MCF 10A (cell line): ENCODE measurements around the gene TMOD4. TPM values are rescaled to one million over a fixed set of nuclear protein-coding genes. Genes with fewer than 3 reads are reported as not detected.

Experiments used
- BruUV-seq: library from RNA; stranded (reverse); fragments of 400-500 nt; replicated peaks from 2 replicates; lab custom pipeline; 2021; lab: Mats Ljungman, UMichigan
- CTCF ChIA-PET: fragments of 300-600 bp; sonication (Branson Sonifier 250); formaldehyde crosslinking; extraction: SDS; loops from one replicate; lab custom pipeline; 2021; ENCODE audit warnings: antibody characterized with exemption, inconsistent platforms; lab: Yijun Ruan, JAX
- POLR2A ChIA-PET: fragments of 300-600, 350-650 bp; sonication (Branson Sonifier 250); formaldehyde crosslinking; extraction: SDS; loops from one replicate; lab custom pipeline; 2020; ENCODE audit warnings: antibody characterized with exemption, inconsistent platforms; lab: Yijun Ruan, JAX
- DNase-seq: peaks from one replicate; pipeline ENCODE4 v3.0.0-alpha.2; 2018; ENCODE audit not compliant: unreplicated experiment
- H3K27ac Mint-ChIP-seq: one replicate; pipeline ENCODE4 v1.8.0; 2022; ENCODE audit warnings: mild to moderate bottlenecking, low read depth, mixed read lengths; ENCODE audit not compliant: unreplicated experiment
- H3K27me3 Mint-ChIP-seq: one replicate; pipeline ENCODE4 v1.8.0; 2022; ENCODE audit warnings: mixed read lengths; ENCODE audit not compliant: insufficient read depth, unreplicated experiment
- H3K36me3 Mint-ChIP-seq: one replicate; pipeline ENCODE4 v1.8.0; 2022; ENCODE audit warnings: mild to moderate bottlenecking, moderate library complexity, mixed read lengths; ENCODE audit not compliant: insufficient read depth, unreplicated experiment
- H3K4me1 Mint-ChIP-seq: one replicate; pipeline ENCODE4 v1.8.0; 2022; ENCODE audit warnings: mixed read lengths; ENCODE audit not compliant: insufficient read depth, unreplicated experiment
- H3K4me3 Mint-ChIP-seq: one replicate; pipeline ENCODE4 v1.8.0; 2022; ENCODE audit warnings: mild to moderate bottlenecking, moderate library complexity, mixed read lengths; ENCODE audit not compliant: unreplicated experiment
- H3K9me3 Mint-ChIP-seq: one replicate; pipeline ENCODE4 v1.8.0; 2022; ENCODE audit warnings: mixed read lengths; ENCODE audit not compliant: unreplicated experiment
- CTCF ChIP-seq: fragments of 200-600 bp; IDR thresholded peaks from one replicate; pipeline ENCODE4 v1.8.0; 2022; ENCODE audit warnings: antibody characterized with exemption, mild to moderate bottlenecking; ENCODE audit not compliant: unreplicated experiment
- intact Hi-C: fragments of 100-400 bp; cut with micrococcal nuclease; formaldehyde crosslinking; loops from 2 replicates; pipeline ENCODE4 v1.14.1; 2022
- total RNA-seq: library from RNA; stranded (reverse); gene quantifications from 2 replicates; pipeline ENCODE4 v1.2.3, GENCODE V29; 2022

TMOD4 gene
- total RNA-seq, 1 experiment from 2014 or later, result not detected

GRCh38 chr1:151147132-151147503 is 28.7 kb downstream of the TMOD4 start:
- Mint-ChIP-seq H3K4me1 (peaks cover 10% of the 10 kb centered on the region), H3K9me3 (no peaks in the 10 kb centered on the region), H3K36me3 (no peaks in the 10 kb centered on the region), H3K4me3 (peak overlapping the region; percentile 73), H3K27me3 (no peaks in the 10 kb centered on the region), H3K27ac (peak overlapping the region; percentile 13)
- CTCF ChIA-PET, result interaction anchor here (0.5 to 1.2 kb wide), 5 partner anchors 47 to 161 kb away, joined by 3 read pairs; no protein-coding TSS in a partner anchor
- DNase-seq, result peak; percentile 34
- POLR2A ChIA-PET, result interaction anchor here (0.6 to 1.0 kb wide), 4 partner anchors 9 to 142 kb away, joined by 3 to 4 read pairs (median 4); no protein-coding TSS in a partner anchor
- intact Hi-C loops, result no loop called here
- BruUV-seq, result no TSS peak
- no peak for TF ChIP-seq CTCF

GRCh38 chr1:151146412-151147131 is 29.2 kb downstream of the TMOD4 start, which contains the start of gene SEMA6C:
SEMA6C (minus strand) TSS chr1:151146631; CDS start chr1:151142621, 4,010 bp downstream.
- no peak for TF ChIP-seq CTCF
- H3K27ac Mint-ChIP-seq, result peak within 1 kb of the TSS; percentile 13
- CTCF ChIA-PET, result interaction anchor here (0.5 to 1.4 kb wide), 5 partner anchors 43 to 160 kb away, joined by 3 to 4 read pairs (median 3); no protein-coding TSS in a partner anchor

GRCh38 chr1:151146072-151146411 is 29.7 kb downstream of the TMOD4 start:
- Mint-ChIP-seq H3K36me3 (no peaks in the 10 kb centered on the region), H3K9me3 (no peaks in the 10 kb centered on the region), H3K27ac (no peak overlapping the region), H3K27me3 (no peaks in the 10 kb centered on the region), H3K4me3 (peak overlapping the region; percentile 73), H3K4me1 (peaks cover 10% of the 10 kb centered on the region)
- TF ChIP-seq CTCF, result no peak
- no TSS peak for BruUV-seq
- DNase-seq, result no peak
- POLR2A ChIA-PET, result no interaction called here
- intact Hi-C loops, result no loop called here
- CTCF ChIA-PET, result interaction anchor here (1.4 kb wide), 1 partner anchor 43 kb away, joined by 4 read pairs; no protein-coding TSS in a partner anchor

More at GRCh38 chr1:151146412-151147131, 29.2 kb downstream of the TMOD4 start, which contains the start of gene SEMA6C:
- POLR2A ChIA-PET, result interaction anchor here (0.6 to 1.0 kb wide), 4 partner anchors 9 to 141 kb away, joined by 3 to 4 read pairs (median 4); no protein-coding TSS in a partner anchor
- intact Hi-C loops, result no loop called here
- Mint-ChIP-seq H3K4me1 (peaks cover 10% of the 10 kb centered on the region), H3K4me3 (peak within 1 kb of the TSS; percentile 73), H3K36me3 (no peaks in the 10 kb centered on the region), H3K9me3 (no peaks in the 10 kb centered on the region), H3K27me3 (no peaks in the 10 kb centered on the region)
- peak; percentile 96 for DNase-seq
- BruUV-seq, result no TSS peak
